Stimulated activated CD8-positive, alpha-beta memory T cell treated with anti-CD3 and anti-CD28 coated beads, Interleukin-12 subunit alpha, Interleukin-12 subunit beta, amount 100 ng/mL, for 24 hours (primary cell): Measurements from ENCODE around the gene TCP11.
"Not testable (repeated sequence)": the region's sequence is repeated elsewhere in the genome, so short reads cannot be mapped to it uniquely, and the experiment has no call there.

Source experiments
- DNase-seq: peaks from one replicate; pipeline ENCODE4 v3.0.0-alpha.2; 2020; ENCODE audit errors: extremely low read depth

TCP11 gene

GRCh38 chr6:35147026-35147425, 5.9 kb upstream of the TCP11 start:
- no peak for DNase-seq

GRCh38 chr6:35146453-35146852, 5.3 kb upstream of the TCP11 start:
- DNase-seq: no peak

GRCh38 chr6:35145757-35146156, 4.6 kb upstream of the TCP11 start:
- DNase-seq: no peak

- no peak for DNase-seq
These were observed 1.7 kb upstream of the TCP11 start for GRCh38 chr6:35142588-35143569.

GRCh38 chr6:35140639-35141006, 516 bp downstream of the TCP11 start:
- DNase-seq: no peak

GRCh38 chr6:35139924-35140638, 1.1 kb downstream of the TCP11 start:
- peak; percentile 5 for DNase-seq

GRCh38 chr6:35139470-35139869, 1.7 kb downstream of the TCP11 start:
- no peak for DNase-seq

- not testable (repeated sequence) for DNase-seq
These were observed 2.9 kb downstream of the TCP11 start for GRCh38 chr6:35138191-35138590.

GRCh38 chr6:35136185-35136584, 5.0 kb downstream of the TCP11 start:
- DNase-seq: no peak

GRCh38 chr6:35128496-35128895, 12.6 kb downstream of the TCP11 start:
- DNase-seq: no peak

- DNase-seq: no peak
These were observed 13.1 kb downstream of the TCP11 start for GRCh38 chr6:35128042-35128441.

- DNase-seq: no peak
These were observed 16.8 kb downstream of the TCP11 start for GRCh38 chr6:35124356-35124755.

- DNase-seq: no peak
These were observed 20.4 kb downstream of the TCP11 start for GRCh38 chr6:35120746-35121145.

- no peak for DNase-seq
These were observed 32.7 kb downstream of the TCP11 start for GRCh38 chr6:35108309-35108885.

- DNase-seq: not testable (repeated sequence)
These were observed 33.4 kb downstream of the TCP11 start for GRCh38 chr6:35107761-35108160.

GRCh38 chr6:35107208-35107607, 33.9 kb downstream of the TCP11 start:
- not testable (repeated sequence) for DNase-seq

GRCh38 chr6:35106061-35106460, 35.1 kb downstream of the TCP11 start:
- not testable (repeated sequence) for DNase-seq

GRCh38 chr6:35105078-35105477, 36.1 kb downstream of the TCP11 start:
- DNase-seq: no peak

GRCh38 chr6:35099116-35099515, 42.0 kb downstream of the TCP11 start:
- DNase-seq: no peak

- DNase-seq: no peak
These were observed 44.8 kb downstream of the TCP11 start for GRCh38 chr6:35096129-35096862.

GRCh38 chr6:35094183-35094582, 47.0 kb downstream of the TCP11 start:
- DNase-seq: no peak

- DNase-seq: no peak
These were observed 47.4 kb downstream of the TCP11 start for GRCh38 chr6:35093783-35094182.
